Panc1 (cell line): ENCODE data around the gene CALHM4. TPM values are rescaled to one million over a fixed set of nuclear protein-coding genes. Genes with fewer than 3 reads are reported as not detected.

ENCODE experiments used
- ATAC-seq: fragments of 200-7000 bp; cut with Tn5 transposase; 2 replicates; pipeline ENCODE4 v1.9.1; 2020; ENCODE audit warnings: mild to moderate bottlenecking, moderate library complexity
- BruUV-seq: library from RNA; stranded (reverse); fragments of 400-500 nt; replicated peaks from 2 replicates; lab custom pipeline; 2021; lab: Mats Ljungman, UMichigan
- CTCF ChIA-PET: fragments of 300-600 bp; sonication (Branson Sonifier 250); formaldehyde crosslinking; loops from one replicate; lab custom pipeline; 2022; ENCODE audit warnings: antibody characterized with exemption; lab: Charles Lee
- POLR2A ChIA-PET: fragments of 300-600 bp; sonication (Branson Sonifier 250); formaldehyde crosslinking; loops from one replicate; lab custom pipeline; 2022; ENCODE audit warnings: antibody characterized with exemption; lab: Charles Lee
- DNase-seq: peaks from one replicate; pipeline ENCODE4 v3.0.0-alpha.2; 2010; ENCODE audit warnings: low read depth, low spot score
- H3K27ac ChIP-seq: 2 replicates; pipeline ENCODE4 v1.5.1; 2011; ENCODE audit warnings: mild to moderate bottlenecking, low read length, inconsistent platforms
- H3K27me3 ChIP-seq: fragments of 200-500 bp; sonication (Bioruptor generic); 2 replicates; pipeline ENCODE4 v1.6.0; 2014; ENCODE audit warnings: low read length, inconsistent platforms; ENCODE audit not compliant: control insufficient read depth, insufficient read depth
- H3K36me3 ChIP-seq: fragments of 200-500 bp; sonication (Bioruptor generic); 2 replicates; pipeline ENCODE4 v1.5.1; 2014; ENCODE audit warnings: inconsistent platforms, mild to moderate bottlenecking, low read length, moderate library complexity; ENCODE audit not compliant: control insufficient read depth, insufficient read depth
- H3K4me1 ChIP-seq: 2 replicates; pipeline ENCODE4 v1.5.1; 2011; ENCODE audit warnings: inconsistent platforms, mild to moderate bottlenecking, low read length, moderate library complexity; ENCODE audit not compliant: control insufficient read depth, insufficient read depth
- H3K4me3 ChIP-seq, 2 experiments: 2 replicates each; pipeline ENCODE4 v1.5.1; 2011 to 2012; ENCODE audit warnings: low read depth in 2 of 2, low read length in 2 of 2, mild to moderate bottlenecking in 2 of 2, inconsistent platforms in 1 of 2, moderate library complexity in 1 of 2
- H3K9me3 ChIP-seq: fragments of 200-500 bp; sonication (Bioruptor generic); 2 replicates; pipeline ENCODE4 v1.5.1; 2014; ENCODE audit warnings: low read depth, mild to moderate bottlenecking, inconsistent platforms, low read length, moderate library complexity; ENCODE audit not compliant: control insufficient read depth, insufficient read depth
- POLR2AphosphoS5 ChIP-seq: IDR thresholded peaks from 2 replicates; pipeline ENCODE4 v1.6.1; 2012; ENCODE audit warnings: mild to moderate bottlenecking, low read depth, low read length, moderate library complexity
- SIN3A ChIP-seq: IDR thresholded peaks from 2 replicates; pipeline ENCODE4 v1.6.1; 2012; ENCODE audit warnings: low read depth, mild to moderate bottlenecking, low read length, moderate library complexity, borderline replicate concordance; ENCODE audit not compliant: insufficient read depth
- TCF7L2 ChIP-seq: IDR thresholded peaks from 2 replicates; pipeline ENCODE4 v1.6.1; 2011; ENCODE audit warnings: mild to moderate bottlenecking, low read depth, low read length, inconsistent platforms
- in situ Hi-C: cut with HindIII; loops from 2 replicates; pipeline ENCODE4 v1.10.0; 2016; ENCODE audit warnings: low sequenced_read_pairs, low pct_unique_long_range_greater_than_20kb
- intact Hi-C: fragments of 100-400 bp; cut with micrococcal nuclease; formaldehyde crosslinking; loops from one replicate; pipeline ENCODE4 v1.10.0; 2022; ENCODE audit not compliant: unreplicated experiment
- total RNA-seq: library from RNA; stranded (reverse); gene quantifications from one replicate; pipeline ENCODE4 v1.2.1, GENCODE V29; 2021; ENCODE audit not compliant: unreplicated experiment
- TF ChIP-seq, protein P1 (sequence below), 2 experiments: IDR thresholded peaks; 2 replicates each; pipeline ENCODE4 v1.6.1; 2011 to 2012; ENCODE audit warnings: low read depth in 2 of 2, control low read depth in 1 of 2, low read length in 1 of 2, mild to moderate bottlenecking in 1 of 2, moderate library complexity in 1 of 2; ENCODE audit not compliant: insufficient read depth in 1 of 2
- TF ChIP-seq, protein P2 (sequence below): fragments of 450-650 bp; IDR thresholded peaks from 2 replicates; pipeline ENCODE4 v1.5.1; 2017; ENCODE audit warnings: mild to moderate bottlenecking

Gene CALHM4
- total RNA-seq, 1 experiment from 2014 or later = not detected

DNA sequence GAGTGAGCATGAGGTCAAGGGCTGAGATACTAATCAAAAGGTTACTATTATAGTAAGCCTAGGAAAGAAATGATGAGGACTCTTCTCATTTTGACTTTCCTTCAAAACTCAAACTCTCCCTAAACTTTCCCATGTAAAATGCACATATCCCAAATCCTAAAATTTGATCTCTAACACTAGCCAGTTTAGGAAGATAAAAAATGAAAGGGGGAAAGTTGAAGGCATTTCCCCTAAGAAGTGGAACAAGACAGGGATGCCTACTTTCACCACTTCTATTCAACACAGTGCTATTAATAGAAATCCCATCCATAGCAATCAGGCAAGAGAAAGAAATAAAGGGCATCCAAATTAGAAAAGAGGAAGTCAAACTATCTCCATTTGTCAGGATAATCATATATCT is 45.0 kb upstream of the CALHM4 start:
- POLR2A ChIA-PET = no interaction called here
- ATAC-seq = no peak
- intact Hi-C loops (no loop called here), in situ Hi-C loops (no loop called here)
- Histone ChIP-seq H3K27ac (no peak overlapping the region), H3K36me3 (no peaks in the 10 kb centered on the region), H3K9me3 (no peaks in the 10 kb centered on the region), H3K4me3 (no peak overlapping the region), H3K4me1 (0 out of 2 replicates have a peak, but pooled peaks cover 4% of the 10 kb centered on the region), H3K27me3 (peaks cover 9% of the 10 kb centered on the region; the same call in 1 of the 2 replicates)
- no peak for DNase-seq
- TF ChIP-seq POLR2AphosphoS5 = no peak
- TF ChIP-seq, protein P1, sequence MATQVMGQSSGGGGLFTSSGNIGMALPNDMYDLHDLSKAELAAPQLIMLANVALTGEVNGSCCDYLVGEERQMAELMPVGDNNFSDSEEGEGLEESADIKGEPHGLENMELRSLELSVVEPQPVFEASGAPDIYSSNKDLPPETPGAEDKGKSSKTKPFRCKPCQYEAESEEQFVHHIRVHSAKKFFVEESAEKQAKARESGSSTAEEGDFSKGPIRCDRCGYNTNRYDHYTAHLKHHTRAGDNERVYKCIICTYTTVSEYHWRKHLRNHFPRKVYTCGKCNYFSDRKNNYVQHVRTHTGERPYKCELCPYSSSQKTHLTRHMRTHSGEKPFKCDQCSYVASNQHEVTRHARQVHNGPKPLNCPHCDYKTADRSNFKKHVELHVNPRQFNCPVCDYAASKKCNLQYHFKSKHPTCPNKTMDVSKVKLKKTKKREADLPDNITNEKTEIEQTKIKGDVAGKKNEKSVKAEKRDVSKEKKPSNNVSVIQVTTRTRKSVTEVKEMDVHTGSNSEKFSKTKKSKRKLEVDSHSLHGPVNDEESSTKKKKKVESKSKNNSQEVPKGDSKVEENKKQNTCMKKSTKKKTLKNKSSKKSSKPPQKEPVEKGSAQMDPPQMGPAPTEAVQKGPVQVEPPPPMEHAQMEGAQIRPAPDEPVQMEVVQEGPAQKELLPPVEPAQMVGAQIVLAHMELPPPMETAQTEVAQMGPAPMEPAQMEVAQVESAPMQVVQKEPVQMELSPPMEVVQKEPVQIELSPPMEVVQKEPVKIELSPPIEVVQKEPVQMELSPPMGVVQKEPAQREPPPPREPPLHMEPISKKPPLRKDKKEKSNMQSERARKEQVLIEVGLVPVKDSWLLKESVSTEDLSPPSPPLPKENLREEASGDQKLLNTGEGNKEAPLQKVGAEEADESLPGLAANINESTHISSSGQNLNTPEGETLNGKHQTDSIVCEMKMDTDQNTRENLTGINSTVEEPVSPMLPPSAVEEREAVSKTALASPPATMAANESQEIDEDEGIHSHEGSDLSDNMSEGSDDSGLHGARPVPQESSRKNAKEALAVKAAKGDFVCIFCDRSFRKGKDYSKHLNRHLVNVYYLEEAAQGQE (IDR thresholded peaks at IDR 0.05; ENCODE audit: insufficient read depth in 1 of 2, low read depth in 2 of 2, low read length in 1 of 2) = no peak
- TF ChIP-seq SIN3A = no peak
- TF ChIP-seq, protein P2, sequence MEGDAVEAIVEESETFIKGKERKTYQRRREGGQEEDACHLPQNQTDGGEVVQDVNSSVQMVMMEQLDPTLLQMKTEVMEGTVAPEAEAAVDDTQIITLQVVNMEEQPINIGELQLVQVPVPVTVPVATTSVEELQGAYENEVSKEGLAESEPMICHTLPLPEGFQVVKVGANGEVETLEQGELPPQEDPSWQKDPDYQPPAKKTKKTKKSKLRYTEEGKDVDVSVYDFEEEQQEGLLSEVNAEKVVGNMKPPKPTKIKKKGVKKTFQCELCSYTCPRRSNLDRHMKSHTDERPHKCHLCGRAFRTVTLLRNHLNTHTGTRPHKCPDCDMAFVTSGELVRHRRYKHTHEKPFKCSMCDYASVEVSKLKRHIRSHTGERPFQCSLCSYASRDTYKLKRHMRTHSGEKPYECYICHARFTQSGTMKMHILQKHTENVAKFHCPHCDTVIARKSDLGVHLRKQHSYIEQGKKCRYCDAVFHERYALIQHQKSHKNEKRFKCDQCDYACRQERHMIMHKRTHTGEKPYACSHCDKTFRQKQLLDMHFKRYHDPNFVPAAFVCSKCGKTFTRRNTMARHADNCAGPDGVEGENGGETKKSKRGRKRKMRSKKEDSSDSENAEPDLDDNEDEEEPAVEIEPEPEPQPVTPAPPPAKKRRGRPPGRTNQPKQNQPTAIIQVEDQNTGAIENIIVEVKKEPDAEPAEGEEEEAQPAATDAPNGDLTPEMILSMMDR = no peak
- CTCF ChIA-PET = no interaction called here
- BruUV-seq = no TSS peak

DNA sequence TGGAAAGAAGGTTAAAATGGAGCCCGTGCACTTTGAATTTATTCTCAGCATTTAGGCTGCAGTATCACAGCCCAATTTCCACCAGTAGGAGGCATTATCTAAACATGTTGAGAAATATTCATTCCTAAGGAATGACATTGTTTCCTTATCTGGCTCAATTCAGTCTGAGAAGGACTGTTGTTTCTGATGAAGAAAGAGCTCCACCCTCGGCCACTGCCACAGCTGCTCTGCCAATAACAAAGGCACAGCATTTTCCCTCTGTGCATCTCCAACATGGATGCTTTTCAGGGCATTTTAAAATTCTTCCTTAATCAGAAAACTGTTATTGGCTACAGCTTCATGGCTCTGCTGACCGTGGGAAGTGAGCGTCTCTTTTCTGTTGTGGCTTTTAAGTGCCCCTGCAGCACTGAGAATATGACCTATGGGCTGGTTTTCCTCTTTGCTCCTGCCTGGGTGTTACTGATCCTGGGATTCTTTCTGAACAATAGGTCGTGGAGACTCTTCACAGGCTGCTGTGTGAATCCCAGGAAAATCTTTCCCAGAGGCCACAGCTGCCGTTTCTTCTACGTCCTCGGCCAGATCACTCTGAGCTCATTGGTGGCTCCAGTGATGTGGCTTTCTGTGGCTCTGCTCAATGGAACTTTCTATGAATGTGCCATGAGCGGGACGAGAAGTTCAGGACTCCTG is 42.0 kb upstream of the CALHM4 start, which contains the start of gene CALHM5:
Gene CALHM5 (plus strand): TSS at position 216 of the 687 bp plus-strand sequence. CDS start 58 bp downstream, at position 274.
- in situ Hi-C loops = no loop called here
- peak; percentile 84 for ATAC-seq
- Histone ChIP-seq H3K9me3 (no peaks in the 10 kb centered on the region), H3K27ac (no peak within 1 kb of the TSS), H3K36me3 (no peaks in the 10 kb centered on the region), H3K4me3 (peak within 1 kb of the TSS in 1 of 2 experiments; percentile 21; a peak in 2 of 4 replicates), H3K4me1 (0 out of 2 replicates have a peak, but pooled peaks cover 4% of the 10 kb centered on the region), H3K27me3 (peaks cover 29% of the 10 kb centered on the region; the same call in 1 of the 2 replicates)
- POLR2A ChIA-PET = no interaction called here
- CTCF ChIA-PET = interaction anchor here (0.8 kb wide), 1 partner anchor 224 kb away, joined by 4 read pairs; no protein-coding TSS in a partner anchor
- intact Hi-C loops = no loop called here
- no TSS peak for BruUV-seq
- DNase-seq = peak; percentile 54
- TF ChIP-seq POLR2AphosphoS5 (no peak), SIN3A (no peak), TCF7L2 (no peak)
- TF ChIP-seq, protein P2 = peak; percentile 67
